Gastrocnemius medialis (tissue), 4 donors: Measurements from ENCODE around the gene UGGT2. TPM values are rescaled to one million over a fixed set of nuclear protein-coding genes. Genes with fewer than 3 reads are reported as not detected.
"Not testable (repeated sequence)": the region's sequence is repeated elsewhere in the genome, so short reads cannot be mapped to it uniquely, and the experiment has no call there.

Source experiments
- ATAC-seq, 2 donors: fragments of 150-250 bp; one replicate each; pipeline ENCODE4 v1.9.1; 2016
- DNase-seq, 2 donors: peaks; one replicate each; pipeline ENCODE4 v3.0.0-alpha.2; 2019
- H3K27ac ChIP-seq, 4 donors: fragments of 200-600 bp; sonication (generic); 1 replicate in 1 of 4; 2 replicates in 3 of 4; pipeline ENCODE4 v1.5.1; 2016 to 2018; ENCODE audit warnings: mild to moderate bottlenecking in 2 of 4, moderate library complexity in 1 of 4
- H3K27me3 ChIP-seq, 3 donors: fragments of 200-600 bp; sonication (generic) in 2 of 3; 1 replicate in 1 of 3; 2 replicates in 2 of 3; pipeline versions ENCODE4 v1.5.1 to v1.6.0; 2016 to 2019; ENCODE audit warnings: mild to moderate bottlenecking in 1 of 3, moderate library complexity in 1 of 3
- H3K36me3 ChIP-seq, 2 donors: fragments of 200-600 bp; sonication (generic) in 1 of 2; one replicate each; pipeline ENCODE4 v1.5.1; 2017 to 2018
- H3K4me1 ChIP-seq, 2 donors: fragments of 200-600 bp; sonication (generic) in 1 of 2; one replicate each; pipeline ENCODE4 v1.5.1; 2016 to 2017; ENCODE audit warnings: mild to moderate bottlenecking in 2 of 2
- H3K4me3 ChIP-seq, 4 donors: fragments of 200-600 bp; sonication (generic) in 3 of 4; 1 replicate in 1 of 4; 2 replicates in 3 of 4; pipeline ENCODE4 v1.5.1; 2016 to 2019; ENCODE audit warnings: mild to moderate bottlenecking in 2 of 4
- H3K9me3 ChIP-seq, 3 donors: fragments of 200-600 bp; sonication (generic) in 2 of 3; 1 replicate in 1 of 3; 2 replicates in 2 of 3; pipeline ENCODE4 v1.5.1; 2016 to 2019
- POLR2A ChIP-seq, 2 donors: fragments of 450-650 bp; IDR thresholded peaks; one replicate each; pipeline ENCODE4 v1.6.1; 2017; ENCODE audit warnings: antibody characterized with exemption in 2 of 2, mild to moderate bottlenecking in 2 of 2, moderate library complexity in 2 of 2
- in situ Hi-C, 4 donors: fragments of 200-750 bp; cut with MboI; loops; one replicate each; pipeline versions ENCODE4 v1.15.0 to v1.8.0; 2017; ENCODE audit warnings: low sequenced_read_pairs in 4 of 4
- intact Hi-C: fragments of 100-400 bp; cut with DNase I; formaldehyde crosslinking; loops from one replicate; pipeline ENCODE4 v1.15.1; 2023; ENCODE audit warnings: low total_unique reads
- total RNA-seq, 4 donors: library from RNA; depleted of rRNA; stranded (reverse); fragments of >200 nt; gene quantifications; one replicate each; pipeline versions ENCODE4 v1.1.0 to v1.2.3, GENCODE V29; 2016
- TF ChIP-seq, protein P1 (sequence below), 5 experiments: fragments of 450-650 bp in 3 of 5; fragments of 200-600 bp in 2 of 5; sonication (generic) in 2 of 5; IDR thresholded peaks in 4 of 5; conservative IDR thresholded peaks in 1 of 5; 1 replicate in 4 of 5; 2 replicates in 1 of 5; pipeline ENCODE4 v1.5.1; 2016 to 2019; ENCODE audit warnings: antibody characterized with exemption in 5 of 5, mild to moderate bottlenecking in 3 of 5, moderate library complexity in 3 of 5

Gene UGGT2
- total RNA-seq, 4 donors from 2014 or later = 4.0 to 10.6 (median 6.8) TPM

GRCh38 chr13:96050955-96051354 lies 2.2 kb downstream of the UGGT2 start:
- ATAC-seq, DNase-seq, H3K4me3 ChIP-seq, H3K9me3 ChIP-seq, H3K27ac ChIP-seq, H3K27me3 ChIP-seq, H3K36me3 ChIP-seq, H3K4me1 ChIP-seq, in situ Hi-C loops: not testable (repeated sequence)
- intact Hi-C loops = loop anchor here (10.0 kb wide), 2 partner anchors 764 to 1384 kb away; partner anchors contain the start of gene RAP2A

GRCh38 chr13:96046449-96047126 lies 6.6 kb downstream of the UGGT2 start:
- H3K27me3 ChIP-seq, DNase-seq, H3K36me3 ChIP-seq, ATAC-seq, H3K27ac ChIP-seq, H3K4me3 ChIP-seq, H3K9me3 ChIP-seq, in situ Hi-C loops, intact Hi-C loops, H3K4me1 ChIP-seq: not testable (repeated sequence)

DNA sequence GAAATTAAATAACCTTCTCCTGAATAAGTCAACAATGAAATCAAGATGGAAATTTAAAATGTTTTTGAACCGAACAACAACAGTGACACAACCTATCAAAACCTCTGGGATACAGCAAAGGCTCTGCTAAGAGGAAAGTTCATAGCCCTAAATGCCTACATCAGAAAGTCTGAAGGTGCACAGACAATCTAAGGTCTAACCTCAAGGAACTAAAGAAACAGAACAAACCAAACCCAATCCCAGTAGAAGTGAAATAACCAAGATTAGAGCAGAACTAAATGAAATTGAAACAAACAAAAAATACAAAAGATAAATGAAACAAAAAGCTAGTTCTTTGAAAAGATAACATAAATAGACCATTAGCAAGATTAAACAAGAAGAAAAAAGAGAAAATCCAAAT lies 9.0 kb downstream of the UGGT2 start:
- Histone ChIP-seq H3K27ac (no peak overlapping the region), H3K27me3 (no peaks in the 10 kb centered on the region), H3K4me3 (no peak overlapping the region), H3K4me1 (no peaks in the 10 kb centered on the region), H3K9me3 (no peaks in the 10 kb centered on the region), H3K36me3 (no peaks in the 10 kb centered on the region)
- TF ChIP-seq, protein P1, sequence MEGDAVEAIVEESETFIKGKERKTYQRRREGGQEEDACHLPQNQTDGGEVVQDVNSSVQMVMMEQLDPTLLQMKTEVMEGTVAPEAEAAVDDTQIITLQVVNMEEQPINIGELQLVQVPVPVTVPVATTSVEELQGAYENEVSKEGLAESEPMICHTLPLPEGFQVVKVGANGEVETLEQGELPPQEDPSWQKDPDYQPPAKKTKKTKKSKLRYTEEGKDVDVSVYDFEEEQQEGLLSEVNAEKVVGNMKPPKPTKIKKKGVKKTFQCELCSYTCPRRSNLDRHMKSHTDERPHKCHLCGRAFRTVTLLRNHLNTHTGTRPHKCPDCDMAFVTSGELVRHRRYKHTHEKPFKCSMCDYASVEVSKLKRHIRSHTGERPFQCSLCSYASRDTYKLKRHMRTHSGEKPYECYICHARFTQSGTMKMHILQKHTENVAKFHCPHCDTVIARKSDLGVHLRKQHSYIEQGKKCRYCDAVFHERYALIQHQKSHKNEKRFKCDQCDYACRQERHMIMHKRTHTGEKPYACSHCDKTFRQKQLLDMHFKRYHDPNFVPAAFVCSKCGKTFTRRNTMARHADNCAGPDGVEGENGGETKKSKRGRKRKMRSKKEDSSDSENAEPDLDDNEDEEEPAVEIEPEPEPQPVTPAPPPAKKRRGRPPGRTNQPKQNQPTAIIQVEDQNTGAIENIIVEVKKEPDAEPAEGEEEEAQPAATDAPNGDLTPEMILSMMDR (IDR thresholded peaks at IDR 0.05 in 4 of 5, conservative IDR thresholded peaks at IDR 0.05 in 1 of 5) = no peak
- no peak for TF ChIP-seq POLR2A (IDR thresholded peaks at IDR 0.05)
- intact Hi-C loops (no loop called here), in situ Hi-C loops (no loop called here)
- ATAC-seq (no peak), DNase-seq (no peak)

- H3K36me3 ChIP-seq = no peaks in the 10 kb centered on the region
- ATAC-seq (no peak), DNase-seq (no peak)
- no peaks in the 10 kb centered on the region for H3K9me3 ChIP-seq
- in situ Hi-C loops = no loop called here
- H3K4me1 ChIP-seq = no peaks in the 10 kb centered on the region
- TF ChIP-seq, protein P1 (IDR thresholded peaks at IDR 0.05 in 4 of 5, conservative IDR thresholded peaks at IDR 0.05 in 1 of 5) = no peak
- no peak for TF ChIP-seq POLR2A (IDR thresholded peaks at IDR 0.05)
- H3K27me3 ChIP-seq = no peaks in the 10 kb centered on the region
- H3K4me3 ChIP-seq = no peak overlapping the region
- intact Hi-C loops = no loop called here
- H3K27ac ChIP-seq = no peak overlapping the region
These were observed 11.7 kb downstream of the UGGT2 start for GRCh38 chr13:96041326-96042110.

DNA sequence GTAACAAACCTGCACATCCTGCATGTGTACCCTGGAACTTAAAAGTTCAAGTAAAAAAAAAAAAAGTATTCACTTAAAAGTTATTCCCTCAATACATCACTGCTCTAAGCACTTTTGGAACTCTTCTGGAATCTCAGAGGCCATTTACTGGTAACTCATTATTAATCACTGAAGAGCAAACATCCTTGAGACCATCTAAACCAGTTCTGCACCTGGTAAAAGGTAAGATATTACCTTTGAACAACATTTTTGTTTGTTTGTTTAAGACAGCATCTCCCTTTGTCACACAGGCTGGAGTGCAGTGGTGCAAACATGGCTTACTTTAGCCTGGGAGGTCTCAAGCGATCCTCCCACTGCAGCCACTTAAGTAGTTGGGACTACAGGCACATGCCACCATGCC lies 16.7 kb downstream of the UGGT2 start:
- Histone ChIP-seq H3K27ac (no peak overlapping the region), H3K4me1 (no peaks in the 10 kb centered on the region), H3K36me3 (no peaks in the 10 kb centered on the region), H3K9me3 (no peaks in the 10 kb centered on the region), H3K4me3 (no peak overlapping the region), H3K27me3 (no peaks in the 10 kb centered on the region)
- TF ChIP-seq, protein P1 (IDR thresholded peaks at IDR 0.05 in 4 of 5, conservative IDR thresholded peaks at IDR 0.05 in 1 of 5) = no peak
- TF ChIP-seq POLR2A (IDR thresholded peaks at IDR 0.05) = no peak
- DNase-seq (no peak), ATAC-seq (no peak)
- in situ Hi-C loops (no loop called here), intact Hi-C loops (no loop called here)
